ENCODE results near the gene HAUS8. TPM values are rescaled to one million over a fixed set of nuclear protein-coding genes. Genes with fewer than 3 reads are reported as not detected.

The HAUS8 gene
- polyA plus RNA-seq, 3 donors = 2.5 to 9.3 (median 4.4) TPM

DNA sequence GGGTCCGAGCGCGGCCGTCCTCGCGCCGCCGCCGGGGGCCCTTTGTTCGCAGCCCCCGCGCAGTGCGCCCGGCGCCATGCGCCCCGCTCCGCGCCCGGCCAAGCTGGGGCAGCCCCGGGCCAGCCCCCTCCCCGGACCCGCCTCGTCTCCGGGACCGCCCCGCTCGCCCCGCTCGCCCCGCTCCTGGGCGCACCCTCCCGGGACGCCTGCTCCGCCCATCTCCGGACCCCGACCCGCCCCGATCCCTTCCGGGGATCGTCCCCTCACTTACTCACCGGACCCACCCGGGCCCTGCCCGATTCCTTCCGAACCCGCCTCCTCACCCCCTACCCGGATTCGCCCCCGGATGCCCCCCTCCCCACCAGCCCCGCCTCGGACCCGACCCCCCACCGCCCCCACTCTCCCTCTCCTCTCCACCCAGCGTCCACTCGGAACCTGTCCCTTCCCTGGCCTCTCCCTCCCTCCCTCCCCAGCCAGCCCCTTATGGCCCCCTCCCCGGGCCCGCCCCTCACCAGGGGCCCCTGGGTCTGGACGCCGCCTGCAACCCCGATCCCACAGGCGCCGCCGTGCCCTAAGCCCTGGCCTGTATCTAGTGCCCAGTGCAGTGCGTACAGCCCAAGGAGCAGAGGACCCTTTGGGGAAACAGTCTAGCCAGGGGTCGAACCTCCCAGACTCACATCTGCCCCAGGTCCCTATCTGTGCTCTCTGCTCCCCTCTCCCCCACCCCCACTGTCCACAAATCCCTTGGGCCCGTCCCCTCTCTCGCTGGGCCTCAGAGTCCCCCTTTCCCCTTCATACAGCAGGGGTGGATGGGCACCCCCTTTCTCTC lies 48.3 kb downstream of the HAUS8 start, which contains the start of gene CPAMD8:
Gene CPAMD8, minus strand, starts transcription at position 105 of the 829 bp plus-strand sequence. CDS start 168 bp downstream, outside the sequence.
- Mint-ChIP-seq H3K36me3 (peaks cover 15% of the 10 kb centered on the region in 2 donors), H3K27me3 (ENCODE audit: low read depth in 3 of 3) (peaks cover 51 to 54% (median 52%) of the 10 kb centered on the region in 3 donors), H3K4me1 (peaks cover 33% of the 10 kb centered on the region), H3K4me3 (peak within 1 kb of the TSS; percentile 83 to 96), H3K9me3 (peaks cover 8 to 22% (median 15%) of the 10 kb centered on the region in 7 donors), H3K27ac (peak within 1 kb of the TSS in 5 of 7 donors; percentile 10 to 71 (median 31))
- no peaks in the 10 kb centered on the region for H4K20me1 ChIP-seq (ENCODE audit: insufficient read depth, low read length)
- peak within 1 kb of the TSS; percentile 95 for H3K4me2 ChIP-seq (replicated peaks; ENCODE audit: extremely low read depth, low read length, poor library complexity, severe bottlenecking)
- H2AFZ ChIP-seq (ENCODE audit: insufficient read depth, low read depth, low read length, poor library complexity, severe bottlenecking) = peak within 1 kb of the TSS; percentile 75
- no peak for DNase-seq
- intact Hi-C loops (cut with micrococcal nuclease) = no loop called here
- 7% methylated on average over 42 of the region's 67 CpGs for WGBS (ENCODE audit: insufficient coverage)
- H3K4me1 ChIP-seq (ENCODE audit: control insufficient read depth in 1 of 2, insufficient read depth in 2 of 2, low read length in 2 of 2) = peaks cover 27 to 41% of the 10 kb centered on the region in 2 donors
- H3K36me3 ChIP-seq (replicated peaks in 1 of 2; ENCODE audit: control insufficient read depth in 1 of 2, insufficient read depth in 2 of 2, low read length in 2 of 2) = no peaks in the 10 kb centered on the region
- no peaks in the 10 kb centered on the region for H3K79me2 ChIP-seq (ENCODE audit: insufficient read depth, low read length)
- H3K27ac ChIP-seq (ENCODE audit: low read depth in 1 of 2, low read length in 2 of 2) = no peak within 1 kb of the TSS
- H3K27me3 ChIP-seq (ENCODE audit: control insufficient read depth in 2 of 2, insufficient read depth in 2 of 2, low read length in 2 of 2) = peaks cover 13 to 35% of the 10 kb centered on the region in 2 donors
- peaks cover 0 to 13% of the 10 kb centered on the region in 2 donors for H3K9me3 ChIP-seq (replicated peaks in 1 of 2; ENCODE audit: control insufficient read depth in 1 of 2, insufficient read depth in 1 of 2, low read length in 2 of 2)
- TF ChIP-seq, protein P1, sequence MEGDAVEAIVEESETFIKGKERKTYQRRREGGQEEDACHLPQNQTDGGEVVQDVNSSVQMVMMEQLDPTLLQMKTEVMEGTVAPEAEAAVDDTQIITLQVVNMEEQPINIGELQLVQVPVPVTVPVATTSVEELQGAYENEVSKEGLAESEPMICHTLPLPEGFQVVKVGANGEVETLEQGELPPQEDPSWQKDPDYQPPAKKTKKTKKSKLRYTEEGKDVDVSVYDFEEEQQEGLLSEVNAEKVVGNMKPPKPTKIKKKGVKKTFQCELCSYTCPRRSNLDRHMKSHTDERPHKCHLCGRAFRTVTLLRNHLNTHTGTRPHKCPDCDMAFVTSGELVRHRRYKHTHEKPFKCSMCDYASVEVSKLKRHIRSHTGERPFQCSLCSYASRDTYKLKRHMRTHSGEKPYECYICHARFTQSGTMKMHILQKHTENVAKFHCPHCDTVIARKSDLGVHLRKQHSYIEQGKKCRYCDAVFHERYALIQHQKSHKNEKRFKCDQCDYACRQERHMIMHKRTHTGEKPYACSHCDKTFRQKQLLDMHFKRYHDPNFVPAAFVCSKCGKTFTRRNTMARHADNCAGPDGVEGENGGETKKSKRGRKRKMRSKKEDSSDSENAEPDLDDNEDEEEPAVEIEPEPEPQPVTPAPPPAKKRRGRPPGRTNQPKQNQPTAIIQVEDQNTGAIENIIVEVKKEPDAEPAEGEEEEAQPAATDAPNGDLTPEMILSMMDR (IDR thresholded peaks at IDR 0.05) = no peak
- H3K9ac ChIP-seq (ENCODE audit: insufficient read depth, low read length, poor library complexity, severe bottlenecking) = peak within 1 kb of the TSS; percentile 21
- peak within 1 kb of the TSS; percentile 17 to 76 (median 49) for H3K4me3 ChIP-seq (replicated peaks in 1 of 3; ENCODE audit: low read depth in 2 of 3, low read length in 3 of 3)

DNA sequence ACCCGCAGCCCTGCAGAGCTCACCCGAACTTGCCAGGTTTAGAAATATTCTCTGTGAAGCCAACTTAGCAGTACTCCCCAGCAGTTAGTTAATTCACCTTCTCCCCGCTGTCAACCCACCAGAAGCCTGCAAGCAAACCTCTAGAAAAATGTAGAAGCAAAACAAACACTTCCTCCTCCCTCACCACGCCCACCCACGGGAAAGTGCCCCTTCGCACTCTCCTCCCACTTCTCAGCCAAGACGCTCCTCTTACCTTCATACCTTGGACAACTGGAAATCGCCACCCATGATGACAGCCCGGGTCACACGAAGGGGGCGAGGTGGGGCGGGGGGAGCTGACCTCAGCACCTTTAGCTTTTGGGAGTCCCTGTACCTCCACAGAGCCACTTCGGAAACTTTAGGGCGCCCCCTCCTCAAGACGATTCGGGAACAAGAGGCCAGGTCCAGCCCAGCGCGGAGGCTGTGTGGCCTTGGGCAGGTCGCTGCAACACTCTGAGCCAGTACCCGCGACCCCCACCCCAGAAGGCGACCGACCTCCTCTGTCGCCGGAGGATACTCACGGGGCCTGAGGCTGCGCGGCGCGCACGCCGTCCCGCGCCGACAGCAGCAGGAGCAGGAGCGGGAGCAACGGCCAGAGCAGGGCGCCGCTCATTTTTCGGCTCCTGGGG lies 49.1 kb downstream of the HAUS8 start:
- Histone ChIP-seq H2AFZ (ENCODE audit: insufficient read depth, low read depth, low read length, poor library complexity, severe bottlenecking) (peak overlapping the region; percentile 75), H3K27me3 (ENCODE audit: control insufficient read depth in 2 of 2, insufficient read depth in 2 of 2, low read length in 2 of 2) (peaks cover 13 to 33% of the 10 kb centered on the region in 2 donors), H3K79me2 (ENCODE audit: insufficient read depth, low read length) (no peaks in the 10 kb centered on the region), H3K9me3 (replicated peaks in 1 of 2; ENCODE audit: control insufficient read depth in 1 of 2, insufficient read depth in 1 of 2, low read length in 2 of 2) (peaks cover 0 to 13% of the 10 kb centered on the region in 2 donors), H3K4me2 (replicated peaks; ENCODE audit: extremely low read depth, low read length, poor library complexity, severe bottlenecking) (peak overlapping the region; percentile 95), H3K27ac (ENCODE audit: low read depth in 1 of 2, low read length in 2 of 2) (no peak overlapping the region), H4K20me1 (ENCODE audit: insufficient read depth, low read length) (no peaks in the 10 kb centered on the region), H3K9ac (ENCODE audit: insufficient read depth, low read length, poor library complexity, severe bottlenecking) (peak overlapping the region; percentile 21), H3K36me3 (replicated peaks in 1 of 2; ENCODE audit: control insufficient read depth in 1 of 2, insufficient read depth in 2 of 2, low read length in 2 of 2) (no peaks in the 10 kb centered on the region), H3K4me3 (replicated peaks in 1 of 3; ENCODE audit: low read depth in 2 of 3, low read length in 3 of 3) (peak overlapping the region; percentile 17 to 76 (median 49)), H3K4me1 (ENCODE audit: control insufficient read depth in 1 of 2, insufficient read depth in 2 of 2, low read length in 2 of 2) (peaks cover 33 to 48% of the 10 kb centered on the region in 2 donors)
- Mint-ChIP-seq H3K4me3 (peak overlapping the region; percentile 83 to 96), H3K27ac (peak overlapping the region in 4 of 7 donors; percentile 10 to 71 (median 48)), H3K27me3 (ENCODE audit: low read depth in 3 of 3) (peaks cover 44 to 53% (median 46%) of the 10 kb centered on the region in 3 donors), H3K4me1 (peaks cover 41% of the 10 kb centered on the region), H3K9me3 (peaks cover 8 to 22% (median 15%) of the 10 kb centered on the region in 7 donors), H3K36me3 (peaks cover 15% of the 10 kb centered on the region in 2 donors)
- DNase-seq = peak; percentile 44 to 50 (median 48)
- intact Hi-C loops (cut with micrococcal nuclease) = no loop called here
- WGBS (ENCODE audit: insufficient coverage) = 1% methylated on average over 33 of the region's 40 CpGs
- TF ChIP-seq, protein P1 (IDR thresholded peaks at IDR 0.05) = no peak
